SK-N-DZ (cell line): ENCODE measurements around the gene GSS.

Source experiments
- DNase-seq: peaks from one replicate; pipeline ENCODE4 v3.0.0-alpha.2; 2015; ENCODE audit warnings: low spot score

The GSS gene

GRCh38 chr20:34993941-34994508, 38.4 kb upstream of the GSS start:
- DNase-seq, result no peak

GRCh38 chr20:34992751-34993417, 37.3 kb upstream of the GSS start:
- no peak for DNase-seq

GRCh38 chr20:34990661-34991214, 35.1 kb upstream of the GSS start:
- no peak for DNase-seq

- DNase-seq, result no peak
These were observed 34.6 kb upstream of the GSS start for GRCh38 chr20:34990231-34990630.

- DNase-seq, result no peak
These were observed 34.1 kb upstream of the GSS start for GRCh38 chr20:34989670-34990069.

GRCh38 chr20:34989118-34989517, 33.5 kb upstream of the GSS start:
- DNase-seq, result no peak

- DNase-seq, result no peak
These were observed 32.6 kb upstream of the GSS start for GRCh38 chr20:34988191-34988540.

GRCh38 chr20:34987288-34988190, 31.9 kb upstream of the GSS start:
- DNase-seq, result no peak

GRCh38 chr20:34986311-34987287, 31.0 kb upstream of the GSS start:
- no peak for DNase-seq

GRCh38 chr20:34985461-34986310, 30.1 kb upstream of the GSS start:
- DNase-seq, result no peak

- no peak for DNase-seq
These were observed 29.2 kb upstream of the GSS start for GRCh38 chr20:34984756-34985261.

GRCh38 chr20:34983995-34984735, 28.6 kb upstream of the GSS start:
- DNase-seq, result no peak

- no peak for DNase-seq
These were observed 27.6 kb upstream of the GSS start for GRCh38 chr20:34983089-34983820.

- no peak for DNase-seq
These were observed 26.9 kb upstream of the GSS start for GRCh38 chr20:34982270-34983088.

GRCh38 chr20:34980543-34981233, 25.1 kb upstream of the GSS start:
- DNase-seq, result peak; percentile 84

- no peak for DNase-seq
These were observed 24.0 kb upstream of the GSS start for GRCh38 chr20:34979366-34980153.
